Thyroid gland (tissue), 4 donors: ENCODE results near the gene CACNA1H.

ENCODE experiments used
- POLR2A ChIP-seq, 2 donors: fragments of 450-650 bp; IDR thresholded peaks; one replicate each; pipeline ENCODE4 v1.6.1; 2017; ENCODE audit warnings: antibody characterized with exemption in 2 of 2, mild to moderate bottlenecking in 2 of 2, moderate library complexity in 1 of 2
- TF ChIP-seq, protein P1 (sequence below), 6 experiments: fragments of 200-600 bp in 3 of 6; fragments of 450-650 bp in 3 of 6; sonication (generic) in 3 of 6; IDR thresholded peaks; one replicate each; pipeline ENCODE4 v1.5.1; 2016 to 2019; ENCODE audit warnings: antibody characterized with exemption in 6 of 6, mild to moderate bottlenecking in 2 of 6, inconsistent platforms in 1 of 6, moderate library complexity in 1 of 6

DNA sequence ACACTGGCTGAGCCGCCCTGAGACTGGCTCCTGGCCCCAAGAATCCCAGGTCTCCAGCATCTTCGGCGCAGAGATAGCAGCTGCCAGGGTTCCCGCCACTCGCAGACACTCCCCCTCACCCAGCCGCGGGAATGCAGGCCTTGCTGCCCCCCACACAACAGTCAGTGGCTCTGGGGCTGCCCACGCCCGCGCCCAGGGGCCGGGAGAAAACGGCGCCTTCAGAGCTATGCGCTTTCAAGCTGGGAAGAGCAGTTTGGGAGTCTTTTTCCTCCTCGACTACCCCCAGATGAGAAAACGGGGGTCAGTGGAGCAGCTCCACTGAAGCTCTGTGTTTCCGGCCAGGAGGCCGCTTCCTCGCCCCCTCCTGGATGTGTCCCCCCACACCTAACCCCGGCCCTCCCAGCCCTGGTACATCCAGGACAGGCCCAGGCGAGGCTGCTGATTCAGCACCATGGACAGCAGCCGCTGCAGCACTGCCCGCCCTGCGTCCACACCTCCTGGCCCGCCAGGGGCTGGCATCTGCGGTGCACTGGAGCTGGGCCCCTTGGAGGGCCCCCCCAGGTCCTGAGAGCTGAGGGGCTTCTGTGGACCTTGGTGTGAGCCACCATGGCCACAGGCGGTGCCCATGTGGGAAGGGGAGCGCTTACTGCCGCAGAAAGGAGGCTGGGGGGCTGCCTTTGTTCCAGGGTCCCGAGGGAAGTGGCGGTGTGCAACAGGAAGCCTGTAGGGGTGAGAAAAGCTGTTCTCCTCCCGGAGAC is 35.7 kb downstream of the CACNA1H start:
- TF ChIP-seq, protein P1, sequence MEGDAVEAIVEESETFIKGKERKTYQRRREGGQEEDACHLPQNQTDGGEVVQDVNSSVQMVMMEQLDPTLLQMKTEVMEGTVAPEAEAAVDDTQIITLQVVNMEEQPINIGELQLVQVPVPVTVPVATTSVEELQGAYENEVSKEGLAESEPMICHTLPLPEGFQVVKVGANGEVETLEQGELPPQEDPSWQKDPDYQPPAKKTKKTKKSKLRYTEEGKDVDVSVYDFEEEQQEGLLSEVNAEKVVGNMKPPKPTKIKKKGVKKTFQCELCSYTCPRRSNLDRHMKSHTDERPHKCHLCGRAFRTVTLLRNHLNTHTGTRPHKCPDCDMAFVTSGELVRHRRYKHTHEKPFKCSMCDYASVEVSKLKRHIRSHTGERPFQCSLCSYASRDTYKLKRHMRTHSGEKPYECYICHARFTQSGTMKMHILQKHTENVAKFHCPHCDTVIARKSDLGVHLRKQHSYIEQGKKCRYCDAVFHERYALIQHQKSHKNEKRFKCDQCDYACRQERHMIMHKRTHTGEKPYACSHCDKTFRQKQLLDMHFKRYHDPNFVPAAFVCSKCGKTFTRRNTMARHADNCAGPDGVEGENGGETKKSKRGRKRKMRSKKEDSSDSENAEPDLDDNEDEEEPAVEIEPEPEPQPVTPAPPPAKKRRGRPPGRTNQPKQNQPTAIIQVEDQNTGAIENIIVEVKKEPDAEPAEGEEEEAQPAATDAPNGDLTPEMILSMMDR (IDR thresholded peaks at IDR 0.05), result no peak
- no peak for TF ChIP-seq POLR2A (IDR thresholded peaks at IDR 0.05)
